Glutamatergic neuron (in vitro differentiated cells): Measurements from ENCODE around the gene CLDN7. TPM values are rescaled to one million over a fixed set of nuclear protein-coding genes. Genes with fewer than 3 reads are reported as not detected.

Experiments
- DNase-seq: peaks from one replicate; pipeline ENCODE4 v3.0.0; 2022
- H3K27ac Mint-ChIP-seq: one replicate; pipeline ENCODE4 v1.8.0; 2020; ENCODE audit warnings: mild to moderate bottlenecking, mixed read lengths, inconsistent platforms; ENCODE audit not compliant: unreplicated experiment
- H3K27me3 Mint-ChIP-seq: one replicate; pipeline ENCODE4 v1.8.0; 2020; ENCODE audit warnings: mild to moderate bottlenecking, moderate library complexity, mixed read lengths, inconsistent platforms; ENCODE audit not compliant: unreplicated experiment
- H3K36me3 Mint-ChIP-seq: one replicate; pipeline ENCODE4 v1.8.0; 2020; ENCODE audit warnings: mild to moderate bottlenecking, mixed read lengths, inconsistent platforms; ENCODE audit not compliant: unreplicated experiment
- H3K4me1 Mint-ChIP-seq: one replicate; pipeline ENCODE4 v1.8.0; 2020; ENCODE audit warnings: mild to moderate bottlenecking, low read depth, mixed read lengths, inconsistent platforms; ENCODE audit not compliant: unreplicated experiment
- H3K4me3 Mint-ChIP-seq: one replicate; pipeline ENCODE4 v1.8.0; 2020; ENCODE audit warnings: mild to moderate bottlenecking, mixed read lengths, inconsistent platforms; ENCODE audit not compliant: unreplicated experiment
- H3K9me3 Mint-ChIP-seq: one replicate; pipeline ENCODE4 v1.8.0; 2020; ENCODE audit warnings: mild to moderate bottlenecking, moderate library complexity, mixed read lengths, inconsistent platforms; ENCODE audit not compliant: unreplicated experiment
- total RNA-seq: library from RNA; stranded (reverse); fragmentation: NEBNext Ultra II Directional; extraction: Animal tissue kit (Norgen Biotek cat#: 25700); gene quantifications from one replicate; pipeline ENCODE4 v1.2.1, GENCODE V29; 2021; ENCODE audit not compliant: unreplicated experiment
- TF ChIP-seq, protein P1 (sequence below): fragments of 200-600 bp; sonication (generic); IDR thresholded peaks from one replicate; pipeline ENCODE4 v1.5.0; 2021; ENCODE audit not compliant: partially characterized antibody, unreplicated experiment

CLDN7 gene
- total RNA-seq, 1 donor from 2014 or later, result 0.44 TPM

DNA sequence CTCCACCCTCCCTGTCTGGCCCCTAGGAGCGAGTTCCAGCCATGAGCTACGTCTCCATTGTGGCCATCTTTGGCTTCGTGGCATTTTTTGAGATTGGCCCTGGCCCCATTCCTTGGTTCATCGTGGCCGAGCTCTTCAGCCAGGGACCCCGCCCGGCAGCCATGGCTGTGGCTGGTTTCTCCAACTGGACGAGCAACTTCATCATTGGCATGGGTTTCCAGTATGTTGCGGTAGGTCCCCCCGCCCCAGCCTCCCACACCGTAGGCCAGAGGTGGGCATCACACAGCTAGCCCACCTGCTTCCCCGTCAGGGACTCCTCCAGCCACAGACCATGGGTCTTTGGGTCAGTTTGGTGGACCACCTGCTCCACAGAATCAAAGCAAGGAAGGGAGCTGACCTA is 23.4 kb upstream of the CLDN7 start:
- Mint-ChIP-seq H3K27ac (no peak overlapping the region), H3K9me3 (no peaks in the 10 kb centered on the region), H3K27me3 (peaks cover 18% of the 10 kb centered on the region), H3K36me3 (no peaks in the 10 kb centered on the region), H3K4me1 (no peaks in the 10 kb centered on the region), H3K4me3 (no peak overlapping the region)
- no peak for DNase-seq
- TF ChIP-seq, protein P1, sequence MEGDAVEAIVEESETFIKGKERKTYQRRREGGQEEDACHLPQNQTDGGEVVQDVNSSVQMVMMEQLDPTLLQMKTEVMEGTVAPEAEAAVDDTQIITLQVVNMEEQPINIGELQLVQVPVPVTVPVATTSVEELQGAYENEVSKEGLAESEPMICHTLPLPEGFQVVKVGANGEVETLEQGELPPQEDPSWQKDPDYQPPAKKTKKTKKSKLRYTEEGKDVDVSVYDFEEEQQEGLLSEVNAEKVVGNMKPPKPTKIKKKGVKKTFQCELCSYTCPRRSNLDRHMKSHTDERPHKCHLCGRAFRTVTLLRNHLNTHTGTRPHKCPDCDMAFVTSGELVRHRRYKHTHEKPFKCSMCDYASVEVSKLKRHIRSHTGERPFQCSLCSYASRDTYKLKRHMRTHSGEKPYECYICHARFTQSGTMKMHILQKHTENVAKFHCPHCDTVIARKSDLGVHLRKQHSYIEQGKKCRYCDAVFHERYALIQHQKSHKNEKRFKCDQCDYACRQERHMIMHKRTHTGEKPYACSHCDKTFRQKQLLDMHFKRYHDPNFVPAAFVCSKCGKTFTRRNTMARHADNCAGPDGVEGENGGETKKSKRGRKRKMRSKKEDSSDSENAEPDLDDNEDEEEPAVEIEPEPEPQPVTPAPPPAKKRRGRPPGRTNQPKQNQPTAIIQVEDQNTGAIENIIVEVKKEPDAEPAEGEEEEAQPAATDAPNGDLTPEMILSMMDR, result no peak

GRCh38 chr17:7284911-7285310 is 22.6 kb upstream of the CLDN7 start:
- Mint-ChIP-seq H3K27me3 (peaks cover 20% of the 10 kb centered on the region), H3K36me3 (no peaks in the 10 kb centered on the region), H3K4me1 (peaks cover 4% of the 10 kb centered on the region), H3K27ac (no peak overlapping the region), H3K4me3 (no peak overlapping the region), H3K9me3 (peaks cover 2% of the 10 kb centered on the region)
- DNase-seq, result no peak
- TF ChIP-seq, protein P1, result no peak

- TF ChIP-seq, protein P1, result no peak
- Mint-ChIP-seq H3K27me3 (peaks cover 22% of the 10 kb centered on the region), H3K27ac (no peak overlapping the region), H3K9me3 (peaks cover 2% of the 10 kb centered on the region), H3K4me1 (peaks cover 4% of the 10 kb centered on the region), H3K4me3 (no peak overlapping the region), H3K36me3 (no peaks in the 10 kb centered on the region)
- no peak for DNase-seq
These were observed 21.4 kb upstream of the CLDN7 start for GRCh38 chr17:7283471-7284216.

GRCh38 chr17:7282752-7283321 is 20.6 kb upstream of the CLDN7 start:
- DNase-seq, result no peak

More at GRCh38 chr17:7282752-7283321, 20.6 kb upstream of the CLDN7 start:
- Mint-ChIP-seq H3K9me3 (peaks cover 2% of the 10 kb centered on the region), H3K27ac (no peak overlapping the region), H3K4me3 (peak overlapping the region; percentile 25), H3K27me3 (peaks cover 22% of the 10 kb centered on the region), H3K36me3 (no peaks in the 10 kb centered on the region), H3K4me1 (peaks cover 4% of the 10 kb centered on the region)
- TF ChIP-seq, protein P1, result no peak
